ENCODE results near the gene TRIM63. TPM values are rescaled to one million over a fixed set of nuclear protein-coding genes. Genes with fewer than 3 reads are reported as not detected.
A peak's percentile ranks its signal among the peaks of the same experiment; 100 is the strongest.

The TRIM63 gene
- total RNA-seq, 1 donor from 2014 or later = 30.3 TPM

- no peaks in the 10 kb centered on the region for H3K36me3 ChIP-seq (ENCODE audit: control insufficient read depth in 3 of 3, insufficient read depth in 3 of 3, low read length in 3 of 3)
- H3K9me3 ChIP-seq (ENCODE audit: control insufficient read depth in 3 of 3, low read length in 3 of 3) = no peaks in the 10 kb centered on the region
- peaks cover 12 to 20% (median 15%) of the 10 kb centered on the region in 3 donors for H3K4me1 ChIP-seq (ENCODE audit: control insufficient read depth in 3 of 3, insufficient read depth in 3 of 3, low read length in 3 of 3)
- no peak overlapping the region for H3K4me3 ChIP-seq (ENCODE audit: low read length in 3 of 3)
- H3K9ac ChIP-seq (ENCODE audit: low read depth in 1 of 3, low read length in 3 of 3) = no peak overlapping the region
- H3K27me3 ChIP-seq (ENCODE audit: control insufficient read depth in 3 of 3, insufficient read depth in 3 of 3, low read length in 3 of 3) = no peaks in the 10 kb centered on the region
- H3K27ac ChIP-seq (ENCODE audit: low read depth, low read length) = no peak overlapping the region
Measured at GRCh38 chr1:26090893-26091292, 23.5 kb upstream of the TRIM63 start.

GRCh38 chr1:26089125-26089524 is 21.7 kb upstream of the TRIM63 start:
- H3K27me3 ChIP-seq (ENCODE audit: control insufficient read depth in 3 of 3, insufficient read depth in 3 of 3, low read length in 3 of 3) = no peaks in the 10 kb centered on the region
- no peak overlapping the region for H3K9ac ChIP-seq (ENCODE audit: low read depth in 1 of 3, low read length in 3 of 3)
- no peak overlapping the region for H3K27ac ChIP-seq (ENCODE audit: low read depth, low read length)
- H3K36me3 ChIP-seq (ENCODE audit: control insufficient read depth in 3 of 3, insufficient read depth in 3 of 3, low read length in 3 of 3) = no peaks in the 10 kb centered on the region
- H3K4me3 ChIP-seq (ENCODE audit: low read length in 3 of 3) = no peak overlapping the region
- H3K9me3 ChIP-seq (ENCODE audit: control insufficient read depth in 3 of 3, low read length in 3 of 3) = no peaks in the 10 kb centered on the region
- peaks cover 10 to 13% (median 13%) of the 10 kb centered on the region in 3 donors for H3K4me1 ChIP-seq (ENCODE audit: control insufficient read depth in 3 of 3, insufficient read depth in 3 of 3, low read length in 3 of 3)

- no peak overlapping the region for H3K27ac ChIP-seq (ENCODE audit: low read depth, low read length)
Measured at GRCh38 chr1:26084844-26085243, 17.4 kb upstream of the TRIM63 start.

GRCh38 chr1:26084091-26084561 is 16.7 kb upstream of the TRIM63 start:
- peaks cover 41 to 45% (median 45%) of the 10 kb centered on the region in 3 donors for H3K4me1 ChIP-seq (ENCODE audit: control insufficient read depth in 3 of 3, insufficient read depth in 3 of 3, low read length in 3 of 3)
- H3K9me3 ChIP-seq (ENCODE audit: control insufficient read depth in 3 of 3, low read length in 3 of 3) = no peaks in the 10 kb centered on the region

More at GRCh38 chr1:26084844-26085243, 17.4 kb upstream of the TRIM63 start:
- Histone ChIP-seq H3K9ac (ENCODE audit: low read depth in 1 of 3, low read length in 3 of 3) (peak overlapping the region in 1 of 3 donors; percentile 16), H3K4me3 (ENCODE audit: low read length in 3 of 3) (no peak overlapping the region), H3K27me3 (ENCODE audit: control insufficient read depth in 3 of 3, insufficient read depth in 3 of 3, low read length in 3 of 3) (no peaks in the 10 kb centered on the region), H3K9me3 (ENCODE audit: control insufficient read depth in 3 of 3, low read length in 3 of 3) (no peaks in the 10 kb centered on the region), H3K4me1 (ENCODE audit: control insufficient read depth in 3 of 3, insufficient read depth in 3 of 3, low read length in 3 of 3) (peaks cover 40 to 41% (median 41%) of the 10 kb centered on the region in 3 donors), H3K36me3 (ENCODE audit: control insufficient read depth in 3 of 3, insufficient read depth in 3 of 3, low read length in 3 of 3) (no peaks in the 10 kb centered on the region)

GRCh38 chr1:26083208-26083607 is 15.8 kb upstream of the TRIM63 start:
- Histone ChIP-seq H3K27me3 (ENCODE audit: control insufficient read depth in 3 of 3, insufficient read depth in 3 of 3, low read length in 3 of 3) (no peaks in the 10 kb centered on the region), H3K4me3 (ENCODE audit: low read length in 3 of 3) (peak overlapping the region; percentile 24 to 45 (median 25)), H3K36me3 (ENCODE audit: control insufficient read depth in 3 of 3, insufficient read depth in 3 of 3, low read length in 3 of 3) (no peaks in the 10 kb centered on the region), H3K9me3 (ENCODE audit: control insufficient read depth in 3 of 3, low read length in 3 of 3) (no peaks in the 10 kb centered on the region), H3K4me1 (ENCODE audit: control insufficient read depth in 3 of 3, insufficient read depth in 3 of 3, low read length in 3 of 3) (peaks cover 44 to 54% (median 53%) of the 10 kb centered on the region in 3 donors), H3K27ac (ENCODE audit: low read depth, low read length) (peak overlapping the region; percentile 92), H3K9ac (ENCODE audit: low read depth in 1 of 3, low read length in 3 of 3) (peak overlapping the region; percentile 39 to 75 (median 73))

More at GRCh38 chr1:26084091-26084561, 16.7 kb upstream of the TRIM63 start:
- Histone ChIP-seq H3K9ac (ENCODE audit: low read depth in 1 of 3, low read length in 3 of 3) (peak overlapping the region; percentile 39 to 75 (median 47)), H3K36me3 (ENCODE audit: control insufficient read depth in 3 of 3, insufficient read depth in 3 of 3, low read length in 3 of 3) (no peaks in the 10 kb centered on the region), H3K27me3 (ENCODE audit: control insufficient read depth in 3 of 3, insufficient read depth in 3 of 3, low read length in 3 of 3) (no peaks in the 10 kb centered on the region), H3K27ac (ENCODE audit: low read depth, low read length) (peak overlapping the region; percentile 92), H3K4me3 (ENCODE audit: low read length in 3 of 3) (no peak overlapping the region)

- Histone ChIP-seq H3K27ac (ENCODE audit: low read depth, low read length) (peak overlapping the region; percentile 92), H3K4me3 (ENCODE audit: low read length in 3 of 3) (no peak overlapping the region), H3K9ac (ENCODE audit: low read depth in 1 of 3, low read length in 3 of 3) (peak overlapping the region in 1 of 3 donors; percentile 35), H3K4me1 (ENCODE audit: control insufficient read depth in 3 of 3, insufficient read depth in 3 of 3, low read length in 3 of 3) (peaks cover 44 to 57% (median 53%) of the 10 kb centered on the region in 3 donors), H3K36me3 (ENCODE audit: control insufficient read depth in 3 of 3, insufficient read depth in 3 of 3, low read length in 3 of 3) (no peaks in the 10 kb centered on the region), H3K27me3 (ENCODE audit: control insufficient read depth in 3 of 3, insufficient read depth in 3 of 3, low read length in 3 of 3) (no peaks in the 10 kb centered on the region), H3K9me3 (ENCODE audit: control insufficient read depth in 3 of 3, low read length in 3 of 3) (no peaks in the 10 kb centered on the region)
Measured at GRCh38 chr1:26082020-26082350, 14.6 kb upstream of the TRIM63 start.

GRCh38 chr1:26081267-26082019 is 14.0 kb upstream of the TRIM63 start:
- Histone ChIP-seq H3K9me3 (ENCODE audit: control insufficient read depth in 3 of 3, low read length in 3 of 3) (no peaks in the 10 kb centered on the region), H3K27me3 (ENCODE audit: control insufficient read depth in 3 of 3, insufficient read depth in 3 of 3, low read length in 3 of 3) (no peaks in the 10 kb centered on the region), H3K36me3 (ENCODE audit: control insufficient read depth in 3 of 3, insufficient read depth in 3 of 3, low read length in 3 of 3) (no peaks in the 10 kb centered on the region), H3K9ac (ENCODE audit: low read depth in 1 of 3, low read length in 3 of 3) (peak overlapping the region; percentile 35 to 60 (median 43)), H3K4me3 (ENCODE audit: low read length in 3 of 3) (no peak overlapping the region), H3K27ac (ENCODE audit: low read depth, low read length) (peak overlapping the region; percentile 92), H3K4me1 (ENCODE audit: control insufficient read depth in 3 of 3, insufficient read depth in 3 of 3, low read length in 3 of 3) (peaks cover 44 to 57% (median 53%) of the 10 kb centered on the region in 3 donors)

- no peak overlapping the region for H3K4me3 ChIP-seq (ENCODE audit: low read length in 3 of 3)
- peak overlapping the region in 1 of 3 donors; percentile 58 for H3K9ac ChIP-seq (ENCODE audit: low read depth in 1 of 3, low read length in 3 of 3)
- H3K4me1 ChIP-seq (ENCODE audit: control insufficient read depth in 3 of 3, insufficient read depth in 3 of 3, low read length in 3 of 3) = peaks cover 54 to 65% (median 63%) of the 10 kb centered on the region in 3 donors
- H3K36me3 ChIP-seq (ENCODE audit: control insufficient read depth in 3 of 3, insufficient read depth in 3 of 3, low read length in 3 of 3) = no peaks in the 10 kb centered on the region
- no peaks in the 10 kb centered on the region for H3K9me3 ChIP-seq (ENCODE audit: control insufficient read depth in 3 of 3, low read length in 3 of 3)
- peak overlapping the region; percentile 92 for H3K27ac ChIP-seq (ENCODE audit: low read depth, low read length)
- H3K27me3 ChIP-seq (ENCODE audit: control insufficient read depth in 3 of 3, insufficient read depth in 3 of 3, low read length in 3 of 3) = no peaks in the 10 kb centered on the region
Measured at GRCh38 chr1:26079960-26080814, 12.8 kb upstream of the TRIM63 start.

- Histone ChIP-seq H3K36me3 (ENCODE audit: control insufficient read depth in 3 of 3, insufficient read depth in 3 of 3, low read length in 3 of 3) (no peaks in the 10 kb centered on the region), H3K27ac (ENCODE audit: low read depth, low read length) (peak overlapping the region; percentile 92), H3K27me3 (ENCODE audit: control insufficient read depth in 3 of 3, insufficient read depth in 3 of 3, low read length in 3 of 3) (no peaks in the 10 kb centered on the region), H3K9ac (ENCODE audit: low read depth in 1 of 3, low read length in 3 of 3) (peak overlapping the region; percentile 13 to 58 (median 55)), H3K4me3 (ENCODE audit: low read length in 3 of 3) (no peak overlapping the region), H3K9me3 (ENCODE audit: control insufficient read depth in 3 of 3, low read length in 3 of 3) (no peaks in the 10 kb centered on the region), H3K4me1 (ENCODE audit: control insufficient read depth in 3 of 3, insufficient read depth in 3 of 3, low read length in 3 of 3) (peaks cover 49 to 60% (median 57%) of the 10 kb centered on the region in 3 donors)
Measured at GRCh38 chr1:26079178-26079563, 11.7 kb upstream of the TRIM63 start.
